NK-92 treated with Interleukin-12 subunit alpha and Interleukin-12 subunit beta, amount 100 ng/mL, for 24 hours (cell line): ENCODE results near the gene MARK1.

Source experiments
- DNase-seq: peaks from one replicate; lab custom pipeline; 2025; lab: John Stamatoyannopoulos, UW

Gene MARK1

GRCh38 chr1:220691053-220691684 lies 163.2 kb downstream of the MARK1 start:
- no peak for DNase-seq

GRCh38 chr1:220692436-220693228 lies 164.7 kb downstream of the MARK1 start:
- no peak for DNase-seq

- no peak for DNase-seq
Measured at GRCh38 chr1:220694866-220695382, 167.0 kb downstream of the MARK1 start.

DNA sequence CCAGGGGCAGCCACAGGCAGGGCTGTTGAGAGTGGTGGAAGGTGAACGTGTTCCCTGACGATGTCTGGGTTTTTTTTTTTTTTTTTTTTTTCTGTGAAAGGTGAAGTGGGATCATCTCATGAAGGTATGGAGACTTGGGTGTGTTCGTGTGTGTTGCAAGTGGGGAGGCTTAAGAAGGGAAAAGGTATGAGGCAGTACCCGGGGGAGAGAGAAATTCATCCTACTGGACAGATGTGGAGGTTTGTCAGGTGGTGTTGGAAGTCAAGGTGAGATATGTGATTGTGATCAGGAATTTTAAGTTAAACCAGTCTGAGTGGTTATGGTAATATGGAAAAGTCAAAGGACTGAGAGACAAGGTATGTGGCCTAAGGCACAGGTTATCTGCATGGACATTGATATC lies 167.5 kb downstream of the MARK1 start:
- no peak for DNase-seq

DNA sequence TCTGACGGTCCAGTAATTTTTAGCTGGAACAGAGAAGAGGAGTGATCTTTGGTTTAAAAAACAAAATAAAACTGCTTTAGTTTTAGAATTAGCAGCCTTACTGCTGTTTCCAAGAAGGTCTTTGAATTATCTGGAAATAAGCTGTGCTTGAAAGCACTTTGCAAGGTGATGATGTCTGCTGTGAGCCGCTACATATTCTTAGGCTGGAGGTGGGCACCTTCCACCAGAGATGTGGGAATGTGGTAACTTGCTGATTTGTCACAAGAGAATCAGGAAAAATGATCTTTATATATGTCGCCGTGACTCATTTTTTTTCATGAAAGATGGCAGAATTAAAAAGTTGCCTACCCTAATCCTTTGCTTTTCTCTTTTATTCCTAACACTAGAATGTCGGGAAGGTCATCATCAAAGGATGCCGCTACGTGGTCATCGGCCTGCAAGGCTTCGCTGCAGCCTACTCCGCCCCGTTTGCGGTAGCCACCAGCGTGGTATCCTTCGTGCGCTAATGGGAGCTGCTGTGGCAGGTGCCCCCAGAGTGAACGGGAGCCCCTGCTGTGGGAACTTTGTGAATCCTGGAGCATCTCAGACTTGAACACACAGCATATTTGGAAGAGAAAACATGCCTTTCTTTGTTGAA lies 168.4 kb downstream of the MARK1 start:
- DNase-seq: no peak

DNA sequence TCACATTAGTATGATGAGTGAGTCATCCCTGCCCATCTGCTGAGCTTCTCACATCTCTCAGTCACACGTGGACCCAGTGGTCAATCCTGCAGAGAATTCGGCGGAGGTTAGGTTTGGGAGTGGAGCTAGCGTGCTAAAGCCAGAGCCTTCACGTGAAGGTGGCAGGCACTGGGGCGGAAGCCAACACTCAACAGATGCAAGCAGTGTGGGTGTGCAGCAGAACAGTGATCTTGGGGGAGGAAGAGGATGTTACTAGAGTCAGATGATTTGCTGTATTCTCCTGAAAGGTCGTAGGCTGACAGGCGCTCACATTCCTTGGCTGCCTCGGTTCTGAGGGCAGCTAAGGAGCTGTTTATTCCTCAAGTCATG lies 168.9 kb downstream of the MARK1 start:
- DNase-seq: no peak

DNA sequence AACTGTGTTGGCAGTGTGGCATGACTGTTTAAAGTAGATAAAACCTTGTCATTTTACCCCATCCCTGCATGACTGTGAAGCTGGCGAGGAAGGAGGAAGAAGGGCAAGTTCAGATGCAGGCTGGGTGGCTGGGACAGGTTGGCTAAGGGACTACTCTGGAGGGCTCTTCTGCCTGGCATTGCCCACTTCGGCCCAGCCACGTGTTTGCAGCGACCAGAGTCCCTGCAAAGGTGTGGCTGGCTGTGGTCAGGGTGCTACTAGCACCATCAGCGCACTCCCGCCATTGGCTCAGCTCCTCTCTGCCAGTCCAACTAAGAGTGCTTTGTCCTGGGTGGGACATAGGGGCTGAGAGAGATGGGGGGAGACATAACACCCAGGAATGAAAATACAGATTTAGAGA lies 169.4 kb downstream of the MARK1 start:
- DNase-seq: no peak

DNA sequence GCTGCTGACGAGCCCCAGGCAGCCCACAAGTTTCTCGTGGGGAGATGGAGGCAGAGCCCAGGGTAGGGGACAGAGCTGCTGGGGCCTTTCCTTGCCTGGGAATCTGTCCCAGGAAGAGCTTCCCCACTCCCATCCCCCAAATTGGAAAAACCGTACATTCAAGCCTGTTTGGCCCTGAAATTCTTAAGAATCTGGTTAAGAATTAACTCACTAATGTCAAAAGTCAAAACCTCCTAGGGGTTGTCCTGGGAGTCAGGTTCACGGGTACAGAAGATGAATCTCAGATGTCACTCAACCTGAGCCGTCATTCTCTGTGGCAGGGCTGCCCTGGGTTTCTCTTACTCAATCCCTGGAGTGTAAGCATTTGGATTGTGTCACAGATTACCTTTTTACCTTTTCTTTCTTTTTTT lies 170.7 kb downstream of the MARK1 start:
- no peak for DNase-seq

- no peak for DNase-seq
Measured at GRCh38 chr1:220699044-220699443, 171.1 kb downstream of the MARK1 start.

DNA sequence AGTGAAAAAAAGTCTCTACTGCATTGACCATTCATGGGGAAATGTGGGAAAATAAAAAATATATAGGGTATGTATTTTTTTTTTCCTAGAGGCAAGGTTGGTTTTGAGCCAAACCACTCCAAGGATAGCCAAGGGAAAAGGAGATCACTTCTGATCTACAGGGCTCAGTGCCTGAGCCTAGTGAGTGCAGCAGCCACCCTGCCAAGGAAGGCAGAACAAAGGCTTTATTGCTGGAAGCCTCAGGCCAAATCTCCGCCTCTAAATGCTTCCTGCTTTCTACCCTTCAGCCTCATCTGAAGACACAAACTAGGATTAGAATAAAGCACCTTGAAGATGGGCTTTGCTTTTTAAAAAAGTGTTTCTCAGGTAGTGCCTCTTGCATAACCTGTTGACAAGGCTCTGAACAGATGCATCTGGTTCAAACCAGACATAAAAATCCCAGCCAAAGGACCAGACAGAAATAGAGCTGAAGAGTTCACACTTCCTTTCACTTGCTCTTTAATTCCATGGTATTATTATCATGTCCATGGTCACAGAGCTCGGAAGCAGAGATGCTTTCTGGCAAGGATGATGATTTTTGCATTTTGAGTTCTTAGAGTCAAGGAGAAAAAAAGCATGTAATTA lies 172.7 kb downstream of the MARK1 start:
- no peak for DNase-seq

DNA sequence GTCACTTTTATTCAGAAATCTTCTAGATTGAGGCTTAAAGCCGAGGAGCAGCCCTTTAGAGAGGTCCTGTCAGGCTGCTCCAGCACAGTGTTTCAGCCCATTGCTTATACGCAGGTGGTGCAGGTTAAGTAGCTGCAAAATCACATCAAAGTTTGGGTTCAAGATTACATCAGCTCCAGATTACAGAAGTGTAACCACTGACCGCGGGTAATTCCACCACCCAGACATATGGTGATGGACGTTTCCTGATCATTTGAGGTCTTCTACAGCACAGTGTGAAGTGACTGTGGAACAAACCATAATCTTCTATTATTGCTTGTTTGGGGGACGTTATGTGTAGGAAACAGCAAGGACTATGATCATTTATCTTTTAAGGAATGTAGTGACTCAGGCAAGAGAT lies 174.0 kb downstream of the MARK1 start:
- DNase-seq: no peak

- no peak for DNase-seq
Measured at GRCh38 chr1:220702733-220703270, 174.9 kb downstream of the MARK1 start.

DNA sequence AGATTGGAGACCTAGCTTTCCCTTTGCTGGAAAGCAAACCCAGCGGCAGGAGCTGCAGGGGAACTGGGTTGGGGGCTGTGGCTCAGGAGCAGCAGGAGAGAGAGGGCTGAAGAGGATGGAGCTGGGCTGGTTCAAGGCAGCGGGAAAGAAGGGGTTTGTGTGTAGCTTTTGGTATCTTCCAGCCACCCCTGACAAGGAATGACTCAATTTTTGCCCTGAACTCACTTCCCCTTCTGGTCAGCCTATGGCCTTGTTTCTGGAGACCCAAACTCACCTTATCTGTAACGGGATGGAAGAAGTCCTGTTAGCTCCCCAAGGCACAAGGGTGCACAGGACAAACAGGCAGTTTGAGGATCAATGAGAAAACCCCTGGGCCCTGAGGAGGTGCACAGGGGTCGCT lies 175.4 kb downstream of the MARK1 start:
- no peak for DNase-seq

GRCh38 chr1:220705782-220706181 lies 177.8 kb downstream of the MARK1 start:
- DNase-seq: no peak

- no peak for DNase-seq
Measured at GRCh38 chr1:220706480-220706879, 178.5 kb downstream of the MARK1 start.

DNA sequence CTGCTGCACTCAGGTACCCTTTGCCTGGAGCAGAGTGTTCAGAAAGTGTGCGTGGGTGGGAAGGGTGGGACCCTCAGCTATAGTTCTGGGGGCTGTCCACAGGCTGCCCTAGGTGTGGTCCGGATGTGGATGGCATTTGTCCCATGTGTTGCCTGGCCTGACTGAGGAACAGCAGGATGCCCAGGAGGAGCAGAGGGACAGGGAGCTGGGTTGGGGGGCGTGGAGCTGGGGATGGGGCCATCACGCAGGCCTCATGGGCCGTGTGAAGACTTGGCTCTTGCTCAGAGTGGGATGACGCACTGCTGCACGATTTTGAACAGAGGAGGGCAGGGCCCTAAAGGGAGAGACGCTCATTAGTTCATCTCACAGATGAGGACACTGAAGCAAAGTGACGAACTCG lies 179.2 kb downstream of the MARK1 start:
- DNase-seq: no peak

- no peak for DNase-seq
Measured at GRCh38 chr1:220708244-220708643, 180.3 kb downstream of the MARK1 start.

GRCh38 chr1:220708936-220709801 lies 181.2 kb downstream of the MARK1 start:
- no peak for DNase-seq

DNA sequence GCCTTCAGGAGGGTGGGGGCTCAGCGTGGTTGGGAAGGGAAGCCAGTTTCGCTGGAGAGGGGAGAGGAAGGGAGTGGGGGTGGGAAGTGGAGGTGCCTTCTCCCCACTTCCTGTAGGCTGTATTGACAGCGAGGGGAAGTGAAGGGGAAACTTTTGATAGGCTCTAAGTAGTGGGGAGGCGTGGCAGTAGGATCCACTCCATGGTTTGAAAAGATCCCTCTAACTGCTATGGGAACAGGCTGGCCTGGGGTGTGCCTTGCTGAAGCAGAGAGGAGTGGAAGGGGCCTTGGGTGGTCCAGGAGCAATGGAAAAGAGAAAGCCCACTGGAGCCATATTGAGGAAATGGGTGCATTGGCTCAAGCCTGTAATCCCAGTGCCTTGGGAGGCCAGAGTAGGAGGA lies 182.4 kb downstream of the MARK1 start:
- DNase-seq: no peak

DNA sequence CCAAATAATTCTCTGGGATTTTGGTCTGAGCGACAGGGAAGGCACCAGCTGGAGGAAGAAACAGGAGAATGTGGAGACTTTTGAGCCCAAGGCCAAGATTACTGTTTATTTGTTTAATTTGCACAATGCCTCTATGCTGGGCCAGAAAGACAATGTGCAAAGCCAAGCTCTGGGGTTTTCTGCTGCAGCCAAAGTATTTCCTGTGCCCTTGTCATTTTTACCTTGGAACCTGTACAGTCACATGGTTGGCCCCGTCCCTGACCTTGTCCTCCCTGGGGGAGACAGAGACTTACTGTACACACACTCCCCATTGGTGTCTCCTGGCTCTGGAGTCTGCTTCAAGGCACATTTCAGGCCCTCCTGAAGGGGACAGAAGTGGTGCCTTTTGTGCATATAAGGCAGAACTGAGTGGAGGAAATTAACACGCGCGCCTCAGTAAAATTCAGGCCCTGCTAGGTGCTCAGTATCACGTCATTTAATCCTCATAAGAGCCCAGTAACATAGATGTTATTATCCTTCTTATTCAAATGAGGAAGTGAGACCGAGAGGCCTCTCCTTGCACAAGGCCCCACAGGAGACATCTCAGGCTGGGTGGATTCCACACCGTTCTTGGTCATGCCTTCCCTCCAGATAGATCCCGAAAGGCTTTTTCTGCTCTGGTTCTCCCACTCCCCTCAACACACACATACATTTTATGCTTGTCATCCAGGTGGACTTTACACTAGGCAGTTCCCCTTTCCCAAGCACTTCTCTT lies 183.3 kb downstream of the MARK1 start:
- DNase-seq: no peak
